ELR (cell line): ENCODE measurements around the gene PRDM16.

Experiments used
- DNase-seq: peaks from one replicate; pipeline ENCODE4 v3.0.0-alpha.2; 2015; ENCODE audit warnings: low read depth

PRDM16 gene

DNA sequence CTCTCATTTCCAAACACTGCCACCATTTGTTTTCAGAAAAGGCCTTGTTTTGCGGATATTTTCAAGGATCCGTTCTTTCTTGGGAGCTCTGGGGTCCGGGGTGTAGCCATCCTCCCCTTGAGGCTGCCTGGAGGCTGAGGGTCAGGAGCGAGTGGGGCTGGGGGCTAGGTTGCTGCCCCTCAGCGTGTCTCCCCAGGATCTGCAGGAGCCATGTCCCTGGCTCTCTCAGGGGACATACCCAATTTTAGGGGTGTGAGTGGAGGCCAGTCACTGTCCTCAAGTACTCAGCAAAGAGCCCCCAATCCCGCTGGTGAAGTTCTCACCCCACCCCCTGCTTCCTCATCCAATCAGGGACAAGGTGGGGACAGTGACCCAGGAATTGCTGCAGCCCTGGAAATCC, 15.0 kb upstream of the PRDM16 start:
- DNase-seq, result no peak

DNA sequence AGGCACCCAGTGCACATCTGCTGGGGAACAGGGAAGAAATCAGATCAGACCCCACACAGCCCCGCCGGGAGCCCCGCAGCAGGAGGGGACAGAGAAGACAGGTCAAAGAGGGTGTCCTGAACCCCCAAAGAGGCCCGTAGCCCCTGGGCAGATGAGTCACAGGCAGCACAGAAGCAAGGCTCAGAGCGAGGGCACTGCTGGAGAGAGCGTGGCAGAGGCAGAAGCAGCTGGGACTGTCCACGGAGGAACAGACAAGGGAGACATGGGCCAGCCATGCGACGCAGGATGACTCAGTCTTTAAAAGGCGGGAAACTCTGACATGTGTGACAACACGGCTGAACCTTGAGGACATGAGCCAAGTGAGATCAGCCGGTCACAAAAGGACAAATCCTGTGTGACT, 14.5 kb upstream of the PRDM16 start:
- no peak for DNase-seq

DNA sequence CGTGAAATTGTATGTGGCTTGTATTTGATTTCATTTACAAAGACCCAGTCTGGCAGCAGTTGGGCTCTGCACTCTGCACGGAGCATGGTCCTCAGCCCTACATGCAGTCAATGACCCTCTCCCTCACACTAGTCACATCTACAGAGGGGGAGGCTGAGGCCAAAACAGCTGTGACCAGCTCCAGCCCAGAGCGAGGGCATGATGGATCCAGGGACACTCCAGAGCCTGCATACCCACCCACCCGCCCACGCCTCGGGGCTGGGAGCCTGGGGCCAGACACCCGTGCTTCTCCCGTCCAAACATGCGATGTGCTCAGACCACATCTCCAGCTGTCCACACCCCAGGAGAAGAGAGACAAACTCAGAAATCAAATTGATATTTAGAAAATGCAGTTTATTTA, 14.0 kb upstream of the PRDM16 start:
- no peak for DNase-seq

DNA sequence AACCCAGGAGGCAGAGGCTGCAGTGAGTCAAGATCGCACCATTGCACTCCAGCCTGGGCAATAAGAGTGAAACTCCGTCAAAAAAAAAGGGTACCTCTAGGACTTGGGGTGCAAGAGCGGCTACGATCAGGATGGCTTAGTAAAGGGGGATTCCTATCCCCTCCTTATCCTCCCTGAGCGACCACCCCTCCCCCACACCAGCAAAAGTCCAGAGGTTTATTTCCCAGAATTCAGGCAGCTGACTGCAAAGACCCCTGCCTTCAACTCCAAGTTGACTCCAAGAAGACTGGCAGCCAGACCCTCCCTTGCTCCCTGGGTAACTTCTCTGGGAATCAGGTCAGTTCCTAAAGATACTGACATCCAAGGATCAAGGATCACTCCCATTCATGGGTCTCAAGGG, 12.4 kb upstream of the PRDM16 start:
- no peak for DNase-seq

DNA sequence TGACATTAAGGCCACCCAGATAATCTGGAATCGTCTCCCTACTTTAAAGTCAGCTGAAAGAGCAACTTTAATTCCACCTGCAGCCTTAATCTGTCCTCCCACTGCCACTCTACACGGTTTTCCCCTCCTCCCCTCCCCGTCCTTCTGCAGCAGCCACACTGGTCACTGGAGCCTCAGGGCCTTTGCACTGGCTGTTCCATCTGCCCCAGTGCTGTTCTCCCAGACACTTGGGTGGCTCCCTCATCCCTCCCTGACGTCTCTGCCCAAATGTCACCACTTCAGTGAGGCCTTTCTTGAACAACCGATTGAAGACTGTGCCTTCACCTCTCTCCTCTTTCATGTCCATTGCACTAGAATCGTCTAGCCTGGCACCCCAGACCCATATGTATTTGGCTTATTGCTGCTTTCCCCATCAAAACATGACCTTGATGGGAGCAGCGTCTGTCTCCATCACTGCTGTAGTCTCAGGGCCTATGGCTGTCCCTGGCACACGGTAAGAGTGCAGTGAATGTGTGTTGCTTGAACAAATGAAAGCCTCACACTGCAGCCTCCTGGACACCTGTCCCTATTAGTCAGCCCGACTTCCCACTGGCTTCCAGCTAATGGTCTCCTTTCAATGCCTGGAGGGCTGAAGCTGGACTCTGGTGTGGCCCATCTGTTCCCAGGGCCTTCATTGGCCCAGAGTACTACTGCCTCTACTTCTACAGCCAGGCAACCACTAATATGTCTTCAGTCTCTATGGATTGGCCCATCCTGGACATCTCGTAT, 10.6 kb upstream of the PRDM16 start:
- no peak for DNase-seq

DNA sequence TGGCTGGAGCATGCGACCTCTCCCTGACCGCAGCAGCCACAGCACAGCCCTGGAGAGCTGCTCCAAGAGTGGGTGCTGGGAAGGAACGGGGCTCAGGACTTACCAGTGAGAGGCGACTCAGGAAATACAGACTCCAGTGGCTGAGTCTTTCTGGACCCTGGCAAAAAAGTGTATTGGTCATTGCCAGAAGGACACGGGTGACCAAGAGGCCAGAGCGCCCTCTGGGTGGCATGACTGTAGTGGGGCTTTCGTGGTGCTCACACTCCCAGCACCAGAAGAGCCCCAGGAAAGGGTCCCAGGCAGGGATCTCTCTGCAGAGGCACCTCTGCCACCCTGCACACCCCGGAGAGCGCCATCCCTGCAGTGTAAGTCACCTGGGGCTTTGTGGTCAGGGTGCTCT, 8.9 kb upstream of the PRDM16 start:
- DNase-seq, result no peak

DNA sequence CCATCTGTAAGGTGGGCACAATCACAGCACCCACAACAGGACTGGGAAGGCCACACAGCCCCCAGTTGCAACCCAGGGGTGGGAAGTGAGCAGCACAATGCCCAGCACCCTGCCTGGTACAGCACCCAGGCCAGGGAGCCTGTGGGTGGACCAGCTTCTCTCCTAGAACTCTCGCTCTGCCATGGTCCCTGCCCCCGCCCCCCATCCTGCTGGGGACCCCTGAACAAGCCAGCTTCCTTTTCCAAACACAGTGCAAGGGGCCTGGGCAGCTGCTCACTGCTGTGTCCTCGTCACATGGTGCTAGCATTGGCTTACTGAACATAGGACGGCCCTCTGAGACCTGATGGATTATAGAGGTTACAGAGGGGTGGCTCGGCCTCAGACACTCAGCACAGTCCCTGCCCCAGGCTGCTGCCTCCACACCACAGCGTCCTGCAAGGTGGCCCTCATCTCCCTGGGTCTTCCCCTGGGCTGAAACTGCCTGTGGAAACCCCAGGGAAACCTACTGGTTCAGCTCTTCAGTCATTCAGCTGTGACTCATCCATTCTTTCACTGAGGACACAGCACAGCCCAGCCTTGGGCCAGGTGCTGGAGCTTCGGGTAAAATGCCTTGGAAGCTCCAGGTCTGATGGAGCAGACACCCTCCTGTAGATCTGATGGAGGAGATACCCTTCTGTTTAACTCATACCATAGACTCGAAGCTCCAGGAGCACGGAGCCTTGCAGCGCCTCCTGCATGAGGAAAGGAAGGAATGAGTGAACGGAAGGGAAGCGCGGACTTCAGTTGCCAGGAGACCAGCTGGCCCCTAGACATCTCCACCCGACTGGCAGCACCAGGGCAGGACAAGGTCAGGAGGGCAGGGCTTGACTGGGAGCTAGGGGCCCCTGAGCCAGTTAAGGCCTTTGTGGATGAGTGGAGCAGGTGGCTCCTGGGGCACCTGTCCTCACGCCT, 8.1 kb upstream of the PRDM16 start:
- DNase-seq, result no peak

DNA sequence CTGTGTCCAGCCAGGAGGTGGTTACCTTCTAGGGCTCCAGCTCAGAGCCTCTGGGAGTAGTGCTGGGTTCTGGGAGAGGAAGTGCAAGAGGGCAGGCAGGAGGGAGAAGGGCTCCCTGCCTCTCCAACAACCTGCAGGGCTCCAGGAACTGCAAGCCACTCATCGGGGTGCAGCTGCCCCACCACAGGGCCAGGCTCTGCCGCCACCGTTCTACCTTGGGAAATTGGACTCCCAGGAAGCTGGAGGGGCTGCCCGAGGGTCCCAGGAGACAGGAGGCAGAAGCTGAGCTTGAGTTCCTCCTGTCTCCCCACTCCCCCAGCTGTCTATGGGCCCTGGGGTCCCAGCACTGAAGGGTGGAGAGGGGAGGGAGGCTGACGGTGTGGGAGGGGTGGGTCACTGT, 7.4 kb upstream of the PRDM16 start:
- no peak for DNase-seq

DNA sequence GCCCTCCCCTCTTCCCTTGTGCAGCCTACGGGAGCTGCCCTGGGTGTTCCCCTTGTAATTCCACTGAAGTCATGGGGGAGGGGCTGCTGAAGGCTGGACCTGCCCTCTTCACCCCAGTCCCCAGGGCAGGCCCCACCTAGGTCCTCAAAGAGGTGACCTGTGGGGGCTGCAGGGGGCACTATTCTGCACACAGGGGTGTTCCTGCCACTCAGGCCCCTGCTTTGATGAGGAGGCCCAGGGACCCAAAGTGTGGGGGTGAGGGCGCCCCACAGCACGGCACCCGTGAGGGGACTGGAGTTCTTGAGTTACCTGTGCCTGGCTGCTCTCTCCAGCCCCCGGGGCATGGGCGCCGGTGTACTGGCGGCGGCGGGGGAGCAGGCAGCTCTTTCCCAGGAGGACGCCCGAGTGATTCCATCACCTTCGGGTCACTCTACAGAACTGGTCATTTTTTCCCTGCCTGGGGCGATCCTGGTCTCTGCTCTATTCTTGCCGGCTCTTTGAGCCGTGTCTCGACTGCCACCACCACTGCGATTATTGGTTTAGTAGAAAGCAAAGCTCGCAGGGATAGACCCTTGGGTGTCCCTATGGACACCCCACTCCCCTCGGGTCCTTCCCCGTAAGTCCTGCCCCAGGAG, 6.9 kb upstream of the PRDM16 start:
- no peak for DNase-seq

DNA sequence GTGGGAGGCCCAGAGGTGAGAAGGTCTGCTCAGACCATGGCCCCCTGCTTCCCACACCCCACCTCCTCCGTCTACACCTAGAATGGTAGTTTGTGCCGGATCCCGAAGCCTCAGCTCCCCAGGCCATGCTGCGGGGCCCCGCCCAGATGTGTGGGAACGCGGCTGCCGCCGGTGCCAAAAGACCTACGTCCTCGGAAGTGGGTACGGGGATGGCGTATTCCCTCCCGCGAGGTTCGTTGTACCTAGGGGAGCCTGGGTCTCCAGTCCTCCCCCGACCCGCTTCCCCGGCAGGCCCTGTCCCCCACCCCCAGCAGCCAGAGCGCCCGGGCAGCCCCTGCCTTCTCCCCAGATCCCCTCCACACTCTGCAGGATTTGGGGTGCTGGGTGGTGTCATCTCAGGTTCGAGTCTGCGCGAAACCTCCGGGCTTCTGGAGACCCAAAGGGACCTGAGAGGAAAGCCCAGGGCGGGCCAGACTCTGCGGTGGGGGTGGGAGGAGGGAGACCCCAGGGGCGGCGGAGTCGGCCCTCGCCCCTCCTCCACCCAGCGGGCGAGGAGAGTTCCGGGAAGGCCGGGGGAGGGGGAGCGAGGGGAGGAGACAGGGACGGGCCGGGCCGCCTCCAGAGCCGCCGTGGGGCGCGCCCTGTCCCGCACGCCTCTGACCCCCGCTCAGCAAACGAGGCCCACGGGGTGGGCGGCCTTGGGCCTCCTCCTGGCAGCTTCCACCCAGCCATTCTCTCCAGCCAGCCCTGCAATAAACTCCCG, 6.2 kb upstream of the PRDM16 start:
- no peak for DNase-seq

DNA sequence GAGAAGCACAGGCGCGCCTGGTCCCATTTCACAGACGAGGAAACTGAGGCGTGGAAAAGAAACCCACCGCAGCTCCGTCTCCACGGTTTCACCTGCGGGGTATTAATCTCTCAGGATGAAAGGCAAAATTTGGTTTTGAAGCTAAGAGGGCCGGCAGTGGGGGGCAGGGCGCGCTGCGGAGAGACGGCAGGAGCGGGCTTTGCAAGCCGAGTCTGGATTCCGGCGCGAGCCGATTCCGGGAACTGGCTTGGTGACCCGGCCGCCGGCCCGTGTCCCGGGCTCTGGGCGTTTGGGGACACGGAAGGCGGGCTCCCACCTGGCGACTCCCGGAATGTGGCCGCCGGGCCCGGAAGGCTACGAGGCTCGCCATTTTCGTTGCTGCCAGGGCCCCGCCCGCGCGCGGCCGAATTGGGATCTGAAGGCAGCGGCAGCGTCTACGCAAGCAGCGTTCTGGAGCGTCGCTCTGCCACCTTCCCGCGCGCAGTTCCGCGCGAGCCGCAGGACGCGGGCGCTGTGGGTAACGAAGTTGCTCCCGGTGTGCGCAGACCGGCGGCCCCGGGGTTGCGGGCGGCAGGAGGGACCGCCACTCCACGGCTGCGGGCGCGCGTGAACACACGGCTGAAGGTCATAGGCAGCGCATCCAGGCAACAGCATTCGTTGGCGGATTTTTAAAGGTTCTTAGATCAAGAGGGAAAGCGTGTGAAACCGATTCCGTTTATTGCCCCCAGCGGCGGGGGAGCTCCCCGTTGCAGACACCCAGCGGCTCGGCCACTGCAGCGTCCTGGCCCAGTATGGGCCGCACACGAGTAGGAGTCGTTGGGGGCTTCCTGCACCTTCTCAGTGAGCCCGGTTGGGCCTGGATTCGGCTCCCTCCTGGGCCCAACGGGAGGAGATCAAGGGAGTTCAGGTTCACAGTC, 5.4 kb upstream of the PRDM16 start:
- DNase-seq, result no peak

DNA sequence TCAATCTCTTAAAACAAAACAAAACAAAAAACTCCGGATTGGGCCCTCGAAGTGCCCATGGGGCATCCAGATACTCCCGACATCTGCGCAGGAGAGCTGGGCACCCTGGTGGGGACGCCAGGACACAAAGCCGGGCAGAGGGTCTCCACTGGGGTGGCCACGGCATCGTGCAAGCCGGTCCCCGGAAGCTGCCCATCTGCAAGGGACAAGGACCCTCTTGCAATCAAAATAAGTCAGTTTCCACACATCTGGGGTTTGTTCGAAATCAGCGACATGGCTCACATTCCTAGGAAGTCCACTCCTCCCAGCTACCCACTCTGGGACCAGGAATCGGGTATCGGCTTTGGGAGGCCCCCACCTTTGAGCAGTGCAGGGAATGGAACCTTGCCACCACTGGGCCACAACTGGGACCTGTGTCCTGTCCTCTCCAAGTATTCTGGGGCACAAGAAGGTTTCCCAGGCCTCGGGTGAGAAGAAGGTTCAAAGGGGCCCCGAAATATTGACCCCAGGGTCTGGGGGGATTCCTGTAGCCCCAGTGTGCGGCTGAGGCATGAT, 4.6 kb upstream of the PRDM16 start:
- no peak for DNase-seq

DNA sequence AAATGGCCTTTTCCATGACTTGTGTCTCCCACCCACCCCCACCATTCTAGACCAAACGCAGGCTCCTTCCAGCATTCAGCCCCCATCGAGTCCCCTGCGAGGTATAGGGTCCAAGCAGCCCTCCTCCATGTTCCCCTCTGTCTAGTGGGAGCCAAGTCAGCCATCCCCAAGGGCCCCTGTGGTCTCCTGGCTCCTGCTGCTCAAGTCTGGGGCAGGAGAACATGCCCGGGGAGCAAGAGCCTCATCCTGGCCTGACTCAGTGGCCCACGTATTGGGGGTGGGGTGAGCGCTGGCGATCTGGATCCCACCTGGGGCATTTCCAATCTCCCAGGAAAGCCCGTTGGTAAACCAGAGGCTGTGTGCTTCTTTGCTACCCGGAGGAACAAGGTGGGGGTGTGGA, 4.1 kb upstream of the PRDM16 start:
- no peak for DNase-seq

DNA sequence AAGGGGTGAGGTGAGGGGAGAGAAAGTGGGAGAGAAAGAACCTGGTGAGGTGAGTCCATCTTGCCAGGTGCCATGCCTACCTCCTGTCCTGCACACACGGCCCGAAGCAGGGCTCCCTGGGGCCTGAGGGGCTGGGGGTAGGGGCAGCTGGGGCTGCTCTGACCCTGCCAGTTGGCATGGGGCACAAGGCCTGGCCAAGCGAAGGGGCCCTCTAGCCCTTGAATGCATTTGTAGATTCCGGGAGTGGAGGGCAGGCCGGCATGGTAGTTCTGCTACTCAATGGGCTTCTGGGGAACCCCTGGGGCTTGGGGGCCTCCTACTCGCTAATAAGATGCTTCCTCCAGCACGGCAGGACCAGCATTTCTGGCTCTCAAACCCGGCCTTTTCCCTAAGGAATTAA, 3.6 kb upstream of the PRDM16 start:
- no peak for DNase-seq

DNA sequence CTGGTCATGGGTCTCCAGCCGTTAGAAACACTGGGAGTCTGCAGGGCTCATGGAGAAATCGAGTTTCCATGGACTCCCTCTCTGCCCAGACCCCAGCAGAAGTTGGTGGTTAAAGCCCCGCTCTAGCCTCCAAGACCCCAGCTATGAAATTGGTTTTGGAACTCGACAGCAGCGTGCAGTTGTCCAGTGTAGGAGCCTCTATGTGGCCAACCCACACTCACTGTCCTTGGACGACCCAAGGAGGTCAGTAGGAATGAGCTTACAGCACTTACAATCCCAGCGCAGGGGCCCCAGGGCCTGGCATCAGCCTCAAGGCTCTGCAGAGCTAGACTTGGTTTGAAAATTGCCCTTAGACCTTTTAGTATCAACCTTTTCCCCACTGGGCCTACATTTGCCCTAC, 3.2 kb upstream of the PRDM16 start:
- DNase-seq, result no peak

DNA sequence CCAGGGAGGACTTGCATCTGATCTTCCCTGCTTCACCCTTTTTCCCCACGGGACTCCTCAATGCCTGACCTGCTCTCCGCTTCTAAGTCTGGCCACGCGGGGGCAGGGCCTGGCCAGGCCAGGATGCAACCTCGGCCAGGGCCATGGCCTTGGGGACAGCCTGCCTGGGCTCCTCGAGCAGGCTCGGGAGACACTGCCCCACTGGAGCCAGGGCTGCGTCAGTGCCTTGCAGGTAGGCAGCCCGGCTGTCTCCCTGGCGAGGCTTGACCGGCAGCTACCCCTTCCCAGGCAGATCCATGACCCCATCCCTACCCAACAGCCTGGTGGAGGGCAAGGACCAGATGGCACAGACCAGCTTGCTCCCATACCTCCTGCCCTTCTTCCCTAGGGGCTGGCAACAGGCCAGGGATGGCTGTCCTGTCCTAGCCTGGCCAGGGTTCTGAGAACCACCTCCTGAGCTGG, 2.7 kb upstream of the PRDM16 start:
- DNase-seq, result no peak

DNA sequence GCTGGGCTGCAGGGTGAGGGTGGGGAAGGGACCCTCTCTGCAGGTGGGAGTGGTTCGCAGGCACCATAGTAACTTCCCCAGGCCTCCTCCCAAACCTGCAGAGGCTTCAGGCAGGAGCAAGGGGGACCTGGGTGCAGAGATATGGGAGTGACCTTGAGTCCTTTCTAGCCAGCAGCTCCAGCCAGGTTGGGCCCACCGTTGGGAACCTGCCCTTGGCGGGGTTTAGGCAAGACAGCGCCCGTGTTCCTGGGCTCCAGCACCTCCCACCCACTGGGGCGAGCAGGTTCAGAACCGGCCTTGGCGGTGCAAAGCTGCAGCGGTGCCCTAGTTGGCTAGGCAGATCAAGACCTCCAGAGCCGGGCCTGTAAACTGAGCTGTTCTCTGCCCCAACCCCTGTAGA, 2.2 kb upstream of the PRDM16 start:
- no peak for DNase-seq

DNA sequence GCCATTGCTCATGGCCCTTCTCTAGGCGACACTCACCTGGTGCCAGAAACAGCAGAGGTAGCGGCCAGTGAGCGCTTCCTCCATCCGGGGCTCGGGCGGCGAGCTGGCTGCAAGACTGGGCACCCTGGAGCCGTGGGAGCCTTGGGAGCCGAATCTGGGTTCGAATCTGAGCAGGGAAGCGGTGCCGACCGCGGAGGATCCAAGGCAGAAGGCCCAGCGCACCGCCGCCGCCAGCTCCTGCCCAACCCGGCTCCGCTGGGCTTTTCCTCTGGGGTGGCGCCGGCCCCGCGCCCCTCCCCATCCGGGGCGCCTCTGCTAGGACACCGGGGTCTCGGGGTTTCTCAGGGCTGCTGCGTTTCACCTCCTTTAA, 1.7 kb upstream of the PRDM16 start:
- DNase-seq, result no peak

DNA sequence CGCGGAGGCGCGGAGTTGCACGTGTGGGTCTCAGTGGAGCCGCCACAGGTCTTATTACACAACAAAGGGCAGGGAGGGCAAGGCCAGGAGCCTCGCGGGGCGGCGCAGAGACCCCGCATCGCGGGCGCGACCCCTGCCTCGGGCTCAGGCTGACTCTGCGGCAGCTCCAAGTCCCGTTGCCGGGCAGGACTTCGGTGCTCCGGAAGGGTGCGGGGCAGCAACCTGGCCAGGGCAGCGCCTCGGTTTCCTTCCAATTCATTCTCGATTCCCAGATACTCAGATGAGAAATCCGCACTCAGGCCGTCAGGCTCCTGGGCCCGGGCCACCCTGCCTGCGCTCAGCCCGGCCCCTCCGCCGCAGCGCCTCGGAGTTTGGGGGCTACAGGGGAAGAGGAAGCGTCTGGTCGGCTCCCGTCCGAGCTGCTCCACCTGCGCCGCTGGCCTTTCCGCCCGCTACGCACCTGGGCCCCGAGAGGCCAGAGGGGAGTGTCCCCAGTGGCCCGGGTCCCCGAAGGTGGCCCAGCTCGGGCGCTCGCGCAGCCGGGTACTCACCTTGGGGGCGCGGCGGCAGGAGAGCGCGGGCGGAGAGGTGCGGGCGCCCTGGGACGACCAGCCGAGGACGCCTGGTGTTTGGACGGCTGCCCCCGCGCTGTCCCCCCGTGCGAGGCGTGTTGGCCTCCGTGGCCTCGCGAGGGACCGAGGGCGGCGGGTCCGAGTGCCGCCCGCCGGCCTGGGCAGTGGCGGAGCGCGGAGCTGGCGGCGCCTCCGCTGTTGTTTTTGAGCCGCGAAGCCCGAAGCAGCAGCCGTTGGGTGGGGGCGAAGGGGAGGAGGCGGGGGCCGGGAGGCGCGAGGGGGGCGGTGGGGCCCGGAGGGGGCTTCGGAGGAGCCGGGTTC, 1.1 kb upstream of the PRDM16 start:
- no peak for DNase-seq
